ENCODE data around the gene ERN1.

The ERN1 gene

DNA sequence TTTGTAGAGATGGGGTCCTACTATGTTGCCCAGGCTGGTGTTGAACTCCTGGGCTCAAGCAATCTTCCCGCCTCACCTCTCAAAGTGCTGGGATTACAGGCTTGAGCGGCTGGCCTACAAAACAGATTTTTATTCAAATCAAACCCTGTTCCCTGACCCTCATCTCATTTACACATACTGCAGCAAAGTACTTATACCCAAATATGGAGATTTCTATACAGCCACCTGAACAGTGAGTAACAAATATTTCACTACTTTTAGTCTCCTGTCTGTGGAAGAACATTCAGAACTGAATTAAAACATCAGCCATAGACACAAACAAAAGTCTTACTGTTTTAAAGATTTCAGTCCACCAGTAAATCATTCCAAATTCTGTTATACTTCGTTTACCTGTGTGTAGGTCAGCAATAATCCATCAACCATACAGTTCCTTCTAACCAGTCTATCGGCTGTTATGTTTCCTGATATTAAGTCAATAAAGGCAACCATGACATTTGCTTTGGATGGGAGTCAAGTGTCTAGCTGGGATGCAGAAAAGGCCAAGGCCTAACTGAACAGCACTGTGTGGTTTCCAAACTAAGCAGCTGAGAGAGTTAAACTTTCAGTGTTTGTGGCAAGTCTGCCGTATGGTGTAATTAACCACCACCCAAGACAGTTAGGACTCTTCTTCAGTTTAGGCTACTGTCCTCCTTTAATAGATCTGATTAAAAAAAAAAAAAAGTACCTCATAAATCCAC is 22.3 kb downstream of the ERN1 start:
- no peak for DNase-seq

DNA sequence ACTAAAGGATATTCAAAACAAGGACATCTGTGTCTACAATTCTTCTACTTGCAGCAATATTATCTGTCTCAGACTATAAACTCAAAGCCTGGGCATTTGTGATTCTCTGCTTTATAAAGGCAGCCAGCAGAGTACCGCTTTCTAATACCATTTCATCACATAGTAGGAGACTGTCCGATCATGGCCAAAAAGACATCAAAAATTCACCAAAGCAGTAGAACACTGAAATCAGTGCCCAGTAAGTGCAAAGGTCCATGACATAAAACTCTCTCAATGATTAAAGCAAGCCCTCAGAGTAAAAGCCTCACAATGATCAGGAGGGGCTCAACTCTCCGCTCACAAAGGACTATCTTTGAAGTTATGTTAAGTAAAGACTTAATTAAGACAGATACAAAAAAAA is 23.0 kb downstream of the ERN1 start:
- no peak for DNase-seq

DNA sequence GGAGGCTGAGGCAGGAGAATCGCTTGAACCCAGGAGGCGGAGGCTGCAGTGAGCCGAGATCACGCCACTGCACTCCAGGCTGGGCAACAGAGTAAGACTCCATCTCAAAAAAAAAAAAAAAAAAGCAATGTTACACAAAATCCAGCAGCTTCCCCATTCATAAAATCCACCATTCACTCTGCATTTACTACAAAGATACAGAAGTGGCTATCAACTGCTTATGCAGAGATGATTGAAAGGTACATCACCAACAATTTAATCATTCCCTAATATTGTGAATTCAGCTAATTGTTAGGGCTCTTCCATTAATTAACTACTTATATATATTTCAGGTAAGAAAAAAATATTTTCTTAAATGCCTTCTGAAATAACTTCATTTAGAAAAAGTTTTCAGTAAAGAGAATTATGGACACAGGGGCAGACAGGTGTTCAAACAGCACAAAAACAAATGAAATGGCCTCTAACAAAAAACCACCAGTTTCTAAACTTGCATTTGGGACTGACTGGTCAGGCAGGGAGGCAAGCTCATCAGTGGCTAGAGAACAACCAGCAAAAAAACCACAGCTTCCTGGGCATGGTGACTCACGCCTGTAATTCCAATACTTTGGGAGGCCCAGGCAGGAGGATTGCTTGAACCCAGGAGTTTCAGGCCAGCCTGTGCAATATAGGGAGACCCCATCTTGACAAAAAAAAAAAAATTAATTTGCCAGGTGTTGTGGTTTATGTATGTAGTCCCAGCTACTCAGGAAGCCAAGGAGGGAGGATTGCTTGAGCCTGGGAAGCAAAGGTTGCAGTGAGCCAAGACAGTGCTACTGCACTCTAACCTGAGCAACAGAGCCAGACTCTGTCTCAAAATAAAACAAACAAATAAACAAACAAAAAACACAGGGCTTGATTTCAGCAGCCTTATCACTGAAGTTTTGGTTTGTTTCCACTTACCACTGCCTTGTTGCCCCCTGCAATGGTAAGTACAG is 26.3 kb downstream of the ERN1 start:
- DNase-seq: no peak

DNA sequence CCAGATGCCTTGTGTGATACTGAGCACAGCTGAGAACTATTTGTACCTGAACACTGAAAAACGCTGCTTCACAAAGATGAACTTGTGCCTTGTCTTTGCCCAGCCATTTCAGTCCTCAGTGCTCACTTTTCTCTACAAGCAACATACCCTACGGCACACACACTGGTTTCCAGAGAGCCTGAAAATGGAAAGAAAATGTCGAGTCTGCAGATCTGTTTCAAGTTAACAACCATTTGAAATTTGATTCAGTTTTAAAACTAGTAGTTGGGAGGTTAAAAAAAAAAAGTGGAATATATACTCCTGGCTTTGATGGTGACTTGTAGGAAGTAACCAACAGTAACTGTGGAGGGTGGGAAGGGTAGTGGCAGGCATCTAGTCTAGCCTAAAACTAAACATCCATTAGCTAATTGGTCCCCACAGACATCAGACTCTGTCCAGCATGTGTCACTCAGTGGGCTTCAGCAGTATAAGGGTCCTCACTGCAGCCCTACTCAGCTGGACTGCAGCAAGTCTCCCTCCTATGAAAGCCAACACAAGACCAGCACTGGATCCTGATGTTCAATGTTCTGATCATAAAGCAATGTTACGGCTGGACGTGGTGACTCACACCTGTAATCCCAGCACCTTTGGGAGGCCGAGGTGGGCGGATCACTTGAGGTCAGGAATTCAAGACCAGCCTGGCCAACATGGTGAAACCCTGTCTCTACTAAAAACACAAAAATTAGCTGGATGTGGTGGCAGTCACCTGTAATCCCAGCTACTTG is 27.1 kb downstream of the ERN1 start:
- DNase-seq: no peak

DNA sequence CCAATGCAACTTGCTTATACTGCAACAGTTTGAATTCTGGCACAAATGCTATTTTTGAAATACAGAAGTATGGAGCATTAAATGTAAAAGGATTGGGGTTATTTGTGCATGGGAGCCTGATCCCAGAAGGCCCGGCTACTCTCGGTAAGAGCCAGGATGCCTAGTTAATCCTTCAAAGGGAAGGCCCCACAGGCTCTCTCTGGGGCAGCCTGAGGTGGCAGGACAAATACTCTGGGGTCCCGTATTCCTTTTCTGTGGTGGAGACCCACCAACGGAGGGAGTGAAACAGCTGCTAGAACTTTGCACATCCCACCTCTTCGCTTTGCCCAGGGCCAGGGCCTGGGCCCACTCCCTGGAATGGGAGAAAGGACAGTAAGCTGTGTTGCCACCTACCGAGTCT is 30.4 kb downstream of the ERN1 start:
- no peak for DNase-seq

DNA sequence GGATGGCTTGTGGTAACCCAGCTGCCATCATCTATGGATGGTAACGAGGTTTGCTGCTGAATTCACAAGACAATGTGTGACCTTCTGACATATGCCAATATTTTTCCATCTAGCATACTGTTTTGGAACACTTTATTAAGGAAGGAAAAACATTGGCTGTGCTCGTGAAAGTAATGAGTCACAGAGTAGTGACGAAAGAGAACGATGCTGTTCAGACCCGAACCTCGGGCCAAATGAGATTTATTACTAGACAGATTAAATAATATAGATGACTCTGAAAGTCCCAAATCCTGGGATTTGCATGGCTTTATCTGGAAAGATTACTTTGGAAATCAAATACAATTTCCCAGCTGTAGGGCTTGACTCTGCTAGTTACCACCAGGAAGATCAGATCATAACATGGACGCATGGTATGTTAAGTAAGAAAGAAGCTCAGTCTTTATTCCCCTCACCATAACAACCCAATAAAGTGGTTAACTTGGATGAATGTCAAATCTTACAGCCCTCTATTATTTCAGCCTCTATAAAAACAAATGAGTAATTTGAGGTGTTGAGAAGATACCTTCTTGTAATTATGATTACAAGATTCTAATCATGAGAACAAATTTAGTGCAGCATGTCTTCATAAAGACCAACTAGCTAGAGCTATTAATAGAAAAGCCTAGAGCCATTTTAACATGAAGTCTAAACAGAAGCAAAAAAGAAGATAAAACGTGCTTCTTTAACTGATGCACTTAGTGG is 32.6 kb downstream of the ERN1 start:
- DNase-seq: no peak

DNA sequence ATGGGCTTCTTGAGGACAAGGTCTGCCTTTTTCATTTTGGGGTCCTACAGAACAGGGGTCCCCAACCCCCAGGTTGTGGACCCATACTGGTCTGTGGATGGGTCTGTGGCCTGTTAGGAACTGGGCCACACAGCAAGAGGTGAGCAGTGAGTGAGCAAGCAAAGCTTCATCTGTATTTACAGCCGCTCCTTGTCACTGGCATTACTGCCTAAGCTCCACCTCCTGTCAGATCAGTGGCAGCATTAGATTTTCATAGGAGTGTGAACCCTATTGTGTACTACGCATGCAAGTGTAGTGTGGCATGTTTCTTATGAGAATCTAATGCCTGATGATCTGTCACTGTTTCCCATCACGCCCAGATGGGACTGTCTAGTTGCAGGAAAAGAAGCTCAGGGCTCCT is 33.9 kb downstream of the ERN1 start:
- no peak for DNase-seq

DNA sequence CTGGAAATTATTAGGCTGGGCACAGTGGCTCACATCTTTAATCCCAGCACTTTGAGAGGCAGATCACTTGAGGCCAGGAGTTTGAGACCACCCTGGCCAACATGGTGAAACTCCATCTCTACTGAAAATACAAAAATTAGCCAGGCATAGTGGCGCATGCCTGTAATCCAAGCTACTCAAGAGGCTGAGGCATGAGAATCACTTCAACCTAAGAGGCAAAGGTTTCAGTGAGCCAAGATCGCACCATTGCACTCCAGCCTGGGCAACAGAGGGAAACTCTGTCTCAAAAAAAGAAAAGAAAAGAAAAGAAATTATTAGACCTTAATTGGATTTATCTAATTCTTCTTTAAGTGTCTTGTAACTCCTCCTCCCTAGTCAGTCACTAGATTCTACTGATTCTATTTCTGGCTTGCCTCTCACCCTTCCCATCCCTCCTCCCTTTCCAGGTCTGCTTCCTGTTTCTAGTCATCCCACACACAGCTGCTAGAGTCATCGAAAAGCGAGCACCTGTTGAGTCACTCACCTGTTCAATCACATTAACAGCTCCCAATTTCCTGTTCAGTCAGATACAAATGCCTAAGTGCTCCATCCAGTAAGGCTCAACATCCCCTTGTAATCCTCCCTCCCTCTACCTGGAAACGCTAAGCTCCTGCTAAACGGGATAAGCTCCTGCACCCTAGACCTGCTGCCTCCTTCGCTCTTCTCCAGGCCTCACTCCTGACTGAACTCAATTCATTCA is 34.6 kb downstream of the ERN1 start:
- no peak for DNase-seq

DNA sequence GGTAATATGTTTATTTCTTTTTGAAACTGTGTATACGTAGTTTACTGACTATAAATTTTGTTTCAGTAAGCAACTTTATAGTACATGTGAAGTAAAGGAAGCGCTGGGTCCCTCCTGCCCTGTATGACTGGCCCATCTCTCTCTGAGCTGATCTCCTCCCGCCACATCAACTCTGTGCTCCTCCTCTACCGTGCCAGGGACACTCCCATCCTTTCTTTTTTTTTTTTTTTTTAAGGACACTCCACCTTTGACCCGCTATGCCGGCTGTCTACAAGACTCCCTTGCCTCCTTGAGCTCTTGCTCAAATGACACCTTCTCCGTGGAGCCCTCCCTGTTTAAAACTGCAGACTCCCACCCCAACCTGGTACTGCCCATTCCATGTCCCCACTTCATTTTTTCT is 35.5 kb downstream of the ERN1 start:
- DNase-seq: no peak

DNA sequence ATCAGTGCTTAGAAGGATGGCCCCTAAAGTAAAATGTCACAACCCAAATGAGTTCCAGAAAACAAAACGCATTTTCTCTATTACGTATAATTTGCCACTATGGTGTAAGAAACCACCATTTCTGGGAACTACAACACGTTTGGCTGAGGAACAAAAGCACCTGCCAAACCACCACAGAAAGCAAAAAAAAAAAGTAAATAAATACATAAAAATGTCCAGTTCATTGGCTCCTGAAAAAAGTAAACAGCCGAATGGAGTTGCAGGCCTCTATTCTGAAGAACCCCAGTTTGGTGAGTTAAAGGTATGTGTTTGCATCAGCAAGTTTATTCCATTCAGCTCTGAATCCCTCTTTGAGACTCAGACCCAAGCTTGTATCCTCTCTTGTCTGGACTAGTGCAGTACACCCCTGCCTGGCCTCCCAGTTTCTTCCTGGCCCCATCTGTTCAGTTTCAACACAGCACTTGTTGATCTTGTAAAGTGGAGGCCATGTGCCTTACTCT is 36.9 kb downstream of the ERN1 start:
- no peak for DNase-seq

DNA sequence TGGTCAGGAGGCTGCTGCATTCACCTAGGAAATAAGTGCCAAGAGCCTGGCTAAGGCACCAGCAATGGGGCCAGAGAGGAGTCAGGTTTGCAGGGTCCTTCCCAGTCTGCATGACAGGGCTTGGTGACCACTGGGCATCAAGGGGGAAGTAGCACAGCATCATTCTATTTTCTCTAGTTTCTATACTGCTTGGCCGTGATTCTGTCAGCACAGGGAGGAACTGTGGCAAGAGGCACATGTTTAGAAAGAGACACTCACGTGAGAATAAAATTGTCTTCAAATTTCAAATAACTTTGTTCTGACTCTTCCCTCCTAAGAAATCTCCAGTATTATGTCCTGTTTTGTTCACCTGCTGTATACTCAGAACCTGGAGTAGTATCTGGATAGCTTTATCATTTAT is 37.8 kb downstream of the ERN1 start:
- DNase-seq: no peak

DNA sequence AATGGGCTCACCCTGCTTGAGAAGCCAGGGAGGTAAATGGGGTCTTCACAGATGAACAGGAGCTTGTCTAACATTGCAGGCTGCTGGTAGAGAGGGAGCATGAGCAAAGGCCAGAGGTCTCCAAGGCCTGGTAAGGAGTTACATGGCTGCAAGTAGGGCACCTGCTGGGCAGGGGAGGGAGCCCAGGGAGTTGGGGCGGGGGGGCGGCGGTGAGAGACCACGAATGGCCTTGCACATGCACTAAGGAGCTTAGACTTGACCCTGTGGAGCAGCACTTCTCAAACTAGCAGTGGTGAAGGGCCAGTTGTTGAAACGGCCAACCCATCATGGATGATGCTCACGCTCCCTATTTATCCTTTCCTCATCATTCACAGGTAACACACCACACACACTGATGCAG is 38.4 kb downstream of the ERN1 start:
- no peak for DNase-seq

DNA sequence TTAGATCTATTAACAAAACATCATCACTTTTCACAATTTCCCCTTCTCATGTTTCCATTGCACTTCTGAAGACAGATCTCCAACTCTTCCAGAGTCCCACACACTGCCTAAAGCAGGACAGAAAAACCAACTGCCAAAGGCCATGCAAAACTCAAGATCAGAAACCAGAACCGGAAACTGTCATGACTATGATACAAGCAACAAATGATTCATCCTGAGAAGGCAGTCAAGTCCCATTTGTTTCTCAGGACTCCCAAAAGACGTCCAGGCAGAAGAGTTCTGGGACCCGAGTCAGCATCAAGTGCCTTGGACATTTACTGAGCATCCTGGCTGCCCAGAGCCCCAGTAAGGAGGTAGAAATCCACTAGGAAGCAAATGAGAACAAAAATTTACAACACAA is 38.8 kb downstream of the ERN1 start:
- DNase-seq: no peak

DNA sequence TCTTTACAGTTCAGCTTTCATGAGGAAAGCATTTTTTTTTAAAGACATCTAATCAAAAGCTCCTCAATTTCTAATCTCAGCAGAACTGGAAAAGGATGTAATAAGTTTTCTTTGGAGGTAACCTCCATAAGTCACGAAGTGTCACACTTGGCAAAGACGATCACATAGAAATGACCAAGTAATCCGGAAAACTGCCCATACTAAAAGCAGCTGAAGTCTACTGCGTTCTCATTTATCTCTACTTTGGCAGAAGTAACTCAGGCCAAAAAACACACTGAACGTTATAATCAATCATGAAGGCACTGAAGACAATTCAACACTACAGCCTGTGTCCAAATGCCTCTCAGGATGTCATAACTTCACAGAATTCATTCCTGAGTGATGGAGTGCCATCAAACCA is 39.8 kb downstream of the ERN1 start:
- no peak for DNase-seq

DNA sequence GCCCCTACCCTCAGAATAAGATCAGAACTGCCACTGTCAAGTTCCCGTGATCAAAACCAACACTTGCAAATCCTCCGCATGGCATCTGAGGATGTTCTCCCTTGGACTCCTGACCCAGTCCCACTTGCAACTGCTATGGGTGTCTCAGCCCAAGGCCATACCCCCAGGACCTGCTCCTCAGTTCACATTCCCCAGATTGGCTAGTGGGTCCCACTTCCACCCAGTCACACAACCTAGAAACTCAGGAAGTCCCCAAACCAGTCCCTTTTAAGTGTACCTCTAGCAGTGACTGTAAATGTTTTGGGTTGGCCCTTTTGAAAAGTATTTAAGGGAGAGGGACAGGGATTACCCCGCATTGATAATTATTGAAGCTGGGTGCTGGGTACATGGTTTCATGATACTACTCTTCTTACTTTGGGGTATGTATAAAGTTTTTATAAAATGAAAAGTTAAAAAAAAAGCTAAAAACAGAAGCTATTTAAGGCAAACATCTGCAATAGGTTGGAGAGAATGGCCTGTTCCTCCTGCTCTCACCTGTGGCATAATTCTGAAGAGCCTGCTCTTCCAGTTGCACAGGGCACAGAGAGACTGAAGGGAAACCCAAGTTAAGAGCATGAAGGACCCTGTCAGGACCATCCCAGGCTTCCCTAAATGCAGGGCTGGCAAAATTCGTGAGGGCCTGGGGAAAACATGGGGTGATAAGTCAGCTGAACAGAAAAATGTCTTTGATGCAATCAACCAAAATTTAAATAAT is 42.5 kb downstream of the ERN1 start:
- DNase-seq: no peak

DNA sequence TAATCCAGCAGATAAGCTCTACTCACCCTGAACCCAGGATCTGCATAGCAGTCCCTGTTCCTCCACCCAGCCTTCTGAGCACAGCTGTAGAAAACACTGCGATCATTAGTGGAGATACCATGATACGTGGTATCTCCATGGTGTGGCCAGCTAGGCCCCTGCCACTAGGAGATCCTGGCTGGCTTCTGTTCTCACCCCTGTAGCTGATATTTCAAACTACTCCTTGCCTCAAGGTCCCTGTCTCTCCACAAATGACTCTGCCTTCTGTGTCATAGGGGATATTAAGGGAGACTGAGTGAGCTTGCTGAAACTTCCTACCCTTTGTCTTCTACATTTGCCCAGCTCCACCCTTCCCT is 44.3 kb downstream of the ERN1 start:
- no peak for DNase-seq

DNA sequence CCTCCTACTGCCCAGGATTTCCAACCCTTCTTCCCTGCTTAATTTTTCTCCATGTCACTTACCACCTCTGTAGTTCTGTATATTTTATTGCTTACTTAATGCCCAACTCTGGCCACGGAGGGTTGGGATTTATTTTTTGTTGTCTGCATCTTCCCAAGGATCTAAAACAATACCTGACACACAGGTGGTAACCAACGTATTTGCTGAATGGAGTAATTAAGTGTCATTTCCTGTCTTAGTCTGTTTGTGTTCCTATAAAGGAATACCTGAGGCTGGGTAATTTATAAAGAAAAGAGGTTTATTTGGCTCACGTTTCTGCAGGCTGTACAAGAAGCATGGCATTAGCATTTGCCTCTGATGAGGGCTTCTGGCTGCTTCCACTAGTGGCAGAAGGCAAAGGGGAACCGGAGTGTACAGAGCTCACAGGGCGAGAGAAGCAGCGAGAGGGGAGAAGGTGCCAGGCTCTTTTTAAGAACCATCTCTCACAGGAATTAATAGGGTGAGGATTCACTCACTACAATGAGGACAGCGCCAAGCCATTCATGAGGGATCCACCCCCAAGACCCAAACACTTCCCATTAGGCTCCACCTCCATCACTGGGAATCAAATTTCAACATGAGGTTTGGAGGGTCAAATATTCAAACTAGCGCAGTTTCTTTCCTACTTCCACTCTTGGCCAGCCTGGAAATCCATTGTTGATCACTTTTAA is 44.8 kb downstream of the ERN1 start:
- DNase-seq: no peak

DNA sequence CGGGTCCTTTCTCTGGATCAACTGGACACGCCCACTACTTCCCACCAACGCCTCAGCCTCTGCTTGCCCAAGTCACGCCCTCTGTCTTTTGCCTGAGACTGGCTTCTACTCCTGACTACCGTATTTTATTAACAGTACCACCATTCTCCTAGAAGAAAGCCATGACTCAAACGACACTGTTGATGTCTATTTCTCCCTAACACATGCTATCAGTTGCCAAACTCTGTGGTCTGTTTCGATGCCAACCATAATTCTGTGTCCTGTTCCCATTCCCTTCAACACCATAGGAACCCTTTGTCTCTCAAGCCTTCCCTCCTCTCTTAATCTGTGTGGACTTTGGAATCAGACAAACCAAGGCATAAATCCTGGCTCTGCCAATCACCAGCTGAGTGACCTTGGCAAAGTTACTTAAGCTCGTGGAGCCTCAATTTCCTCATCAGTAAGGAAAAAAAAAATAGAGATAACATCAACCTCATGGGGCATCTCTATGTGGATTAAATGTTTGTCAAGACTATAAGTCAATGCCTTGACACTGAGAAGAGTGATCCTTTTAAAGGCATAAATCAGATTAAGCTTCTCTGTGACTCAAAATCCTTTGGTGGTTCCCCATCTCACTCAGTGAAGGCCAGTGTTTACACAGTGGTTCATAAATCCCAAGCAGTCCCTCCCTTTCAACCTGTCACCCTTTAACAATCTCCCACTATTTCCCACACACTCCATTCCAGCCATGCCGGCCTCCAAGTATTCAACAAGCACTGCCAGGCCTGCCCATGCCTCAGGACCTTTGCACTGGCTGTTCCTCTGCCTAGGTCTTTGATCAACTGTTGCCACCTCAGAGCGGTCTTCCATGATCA is 45.6 kb downstream of the ERN1 start:
- DNase-seq: no peak

DNA sequence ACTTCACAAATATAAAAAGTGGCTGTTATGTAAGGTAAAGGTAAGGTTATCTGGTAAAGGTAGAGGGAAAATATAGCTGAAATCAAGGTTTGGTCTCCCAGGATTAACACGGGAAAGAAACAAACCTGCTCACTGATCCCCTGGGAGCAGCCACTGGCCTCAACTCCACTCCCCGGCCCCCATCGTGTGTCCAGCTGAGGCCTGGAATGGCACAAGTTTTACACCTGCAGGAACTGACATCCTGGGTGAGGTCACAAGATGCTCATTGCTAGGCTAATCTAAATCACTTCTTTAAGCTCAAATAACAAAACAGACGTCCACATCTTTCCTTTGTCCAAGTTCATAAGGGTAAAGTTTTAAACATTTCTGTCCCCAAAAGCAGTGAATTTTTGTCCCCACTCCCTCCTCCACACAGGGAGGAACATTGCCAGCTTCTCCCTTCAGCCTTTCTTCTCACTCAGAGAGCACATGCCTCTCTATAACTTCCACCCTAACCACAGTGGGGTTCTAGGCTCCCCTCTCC is 46.3 kb downstream of the ERN1 start:
- no peak for DNase-seq

Data from stimulated activated CD4-positive, alpha-beta T cell treated with anti-CD3 and anti-CD28 coated beads, Interleukin-2, amount 100 ng/mL, for 48 hours (primary cell).